ENCODE results near the gene TNFSF4.
"Not testable (repeated sequence)": the region's sequence is repeated elsewhere in the genome, so short reads cannot be mapped to it uniquely, and the experiment has no call there.

Gene TNFSF4

GRCh38 chr1:173171152-173171551 is 36.0 kb downstream of the TNFSF4 start:
- H3K27ac ChIP-seq: no peak overlapping the region
- no peak overlapping the region for H3K4me3 ChIP-seq

GRCh38 chr1:173168941-173169340 is 38.2 kb downstream of the TNFSF4 start:
- Histone ChIP-seq H3K4me3 (no peak overlapping the region), H3K27ac (no peak overlapping the region)

GRCh38 chr1:173164686-173165085 is 42.4 kb downstream of the TNFSF4 start:
- Histone ChIP-seq H3K27ac (no peak overlapping the region), H3K4me3 (no peak overlapping the region)

- Histone ChIP-seq H3K27ac (no peak overlapping the region), H3K4me3 (no peak overlapping the region)
Observed at GRCh38 chr1:173164178-173164577, 43.0 kb downstream of the TNFSF4 start.

GRCh38 chr1:173163222-173163621 is 43.9 kb downstream of the TNFSF4 start:
- Histone ChIP-seq H3K27ac (no peak overlapping the region), H3K4me3 (no peak overlapping the region)

- Histone ChIP-seq H3K27ac (no peak overlapping the region), H3K4me3 (no peak overlapping the region)
Observed at GRCh38 chr1:173162601-173163000, 44.5 kb downstream of the TNFSF4 start.

- Histone ChIP-seq H3K27ac (no peak overlapping the region), H3K4me3 (no peak overlapping the region)
Observed at GRCh38 chr1:173161510-173162221, 45.5 kb downstream of the TNFSF4 start.

GRCh38 chr1:173153964-173154363 is 53.2 kb downstream of the TNFSF4 start:
- H3K27ac ChIP-seq, H3K4me3 ChIP-seq: not testable (repeated sequence)

- H3K4me3 ChIP-seq: no peak overlapping the region
- H3K27ac ChIP-seq: no peak overlapping the region
Observed at GRCh38 chr1:173153503-173153902, 53.6 kb downstream of the TNFSF4 start.

GRCh38 chr1:173152598-173152997 is 54.5 kb downstream of the TNFSF4 start:
- H3K27ac ChIP-seq: no peak overlapping the region
- H3K4me3 ChIP-seq: no peak overlapping the region

- no peak overlapping the region for H3K4me3 ChIP-seq
Observed at GRCh38 chr1:173150795-173151194, 56.3 kb downstream of the TNFSF4 start.

GRCh38 chr1:173149887-173150286 is 57.2 kb downstream of the TNFSF4 start:
- H3K4me3 ChIP-seq: no peak overlapping the region

More at GRCh38 chr1:173150795-173151194, 56.3 kb downstream of the TNFSF4 start:
- no peak overlapping the region for H3K27ac ChIP-seq

GRCh38 chr1:173148971-173149370 is 58.2 kb downstream of the TNFSF4 start:
- Histone ChIP-seq H3K4me3 (no peak overlapping the region), H3K27ac (no peak overlapping the region)

More at GRCh38 chr1:173149887-173150286, 57.2 kb downstream of the TNFSF4 start:
- no peak overlapping the region for H3K27ac ChIP-seq

GRCh38 chr1:173148545-173148944 is 58.6 kb downstream of the TNFSF4 start:
- Histone ChIP-seq H3K4me3 (no peak overlapping the region), H3K27ac (no peak overlapping the region)

- Histone ChIP-seq H3K4me3 (no peak overlapping the region), H3K27ac (no peak overlapping the region)
Observed at GRCh38 chr1:173140733-173141132, 66.4 kb downstream of the TNFSF4 start.

- Histone ChIP-seq H3K27ac (no peak overlapping the region), H3K4me3 (no peak overlapping the region)
Observed at GRCh38 chr1:173139706-173140105, 67.4 kb downstream of the TNFSF4 start.

- no peak overlapping the region for H3K4me3 ChIP-seq
- H3K27ac ChIP-seq: no peak overlapping the region
Observed at GRCh38 chr1:173137107-173137706, 69.9 kb downstream of the TNFSF4 start.

- no peak overlapping the region for H3K27ac ChIP-seq
- no peak overlapping the region for H3K4me3 ChIP-seq
Observed at GRCh38 chr1:173134800-173135199, 72.3 kb downstream of the TNFSF4 start.

- Histone ChIP-seq H3K4me3 (no peak overlapping the region), H3K27ac (no peak overlapping the region)
Observed at GRCh38 chr1:173134029-173134428, 73.1 kb downstream of the TNFSF4 start.
